Measurements from ENCODE around the gene BUD23.
"Not testable (repeated sequence)": the region's sequence is repeated elsewhere in the genome, so short reads cannot be mapped to it uniquely, and the experiment has no call there.

The BUD23 gene

GRCh38 chr7:73722182-73722581 lies 38.8 kb downstream of the BUD23 start:
- DNase-seq = not testable (repeated sequence)

GRCh38 chr7:73722785-73723184 lies 39.4 kb downstream of the BUD23 start:
- DNase-seq = no peak

- no peak for DNase-seq
These were observed 40.4 kb downstream of the BUD23 start for GRCh38 chr7:73723813-73724212.

- DNase-seq = no peak
These were observed 42.7 kb downstream of the BUD23 start for GRCh38 chr7:73726083-73726466.

- no peak for DNase-seq
These were observed 44.6 kb downstream of the BUD23 start for GRCh38 chr7:73727952-73728351.

GRCh38 chr7:73728551-73728950 lies 45.2 kb downstream of the BUD23 start:
- DNase-seq = no peak

- DNase-seq = no peak
These were observed 47.1 kb downstream of the BUD23 start for GRCh38 chr7:73730485-73730884.

GRCh38 chr7:73732397-73732796 lies 49.0 kb downstream of the BUD23 start:
- DNase-seq = no peak

- DNase-seq = peak; percentile 78
These were observed 51.5 kb downstream of the BUD23 start for GRCh38 chr7:73734619-73735527.

GRCh38 chr7:73735528-73735905 lies 52.1 kb downstream of the BUD23 start:
- no peak for DNase-seq

GRCh38 chr7:73736885-73737284 lies 53.5 kb downstream of the BUD23 start:
- DNase-seq = no peak

GRCh38 chr7:73737491-73738219 lies 54.3 kb downstream of the BUD23 start:
- DNase-seq = no peak

- DNase-seq = peak; percentile 63
These were observed 54.8 kb downstream of the BUD23 start for GRCh38 chr7:73738220-73738611.

- peak; percentile 99 for DNase-seq
These were observed 55.4 kb downstream of the BUD23 start, which contains the start of gene ABHD11 for GRCh38 chr7:73738612-73739386. Gene ABHD11, minus strand, starts transcription at chr7:73738802. Its CDS starts 32 bp downstream, at chr7:73738770.

GRCh38 chr7:73739387-73739767 lies 56.0 kb downstream of the BUD23 start:
- DNase-seq = no peak

- no peak for DNase-seq
These were observed 56.8 kb downstream of the BUD23 start for GRCh38 chr7:73740212-73740611.

- DNase-seq = no peak
These were observed 57.4 kb downstream of the BUD23 start for GRCh38 chr7:73740771-73741170.

GRCh38 chr7:73741600-73741999 lies 58.2 kb downstream of the BUD23 start:
- no peak for DNase-seq

GRCh38 chr7:73742338-73742752 lies 58.9 kb downstream of the BUD23 start:
- no peak for DNase-seq

- no peak for DNase-seq
These were observed 59.6 kb downstream of the BUD23 start for GRCh38 chr7:73742753-73743641.

- DNase-seq = no peak
These were observed 63.0 kb downstream of the BUD23 start for GRCh38 chr7:73746378-73746777.

All from activated CD4-positive, alpha-beta T cell treated with anti-CD3 and anti-CD28 coated beads, Interleukin-2, amount 50 U/mL, for 1 hour (primary cell).